PC-9 (cell line): ENCODE results near the gene SRSF1. TPM values are rescaled to one million over a fixed set of nuclear protein-coding genes. Genes with fewer than 3 reads are reported as not detected.

Experiments
- BruUV-seq: library from RNA; stranded (reverse); fragments of 400-500 nt; replicated peaks from 2 replicates; lab custom pipeline; 2021; lab: Mats Ljungman, UMichigan
- CTCF ChIA-PET: fragments of 300-600 bp; sonication (Branson Sonifier 250); formaldehyde crosslinking; loops from one replicate; lab custom pipeline; 2022; ENCODE audit warnings: antibody characterized with exemption; lab: Charles Lee
- POLR2A ChIA-PET: fragments of 300-600 bp; sonication (Branson Sonifier 250); formaldehyde crosslinking; loops from one replicate; lab custom pipeline; 2022; ENCODE audit warnings: antibody characterized with exemption; ENCODE audit not compliant: unreplicated experiment; lab: Charles Lee
- DNase-seq, 2 experiments: peaks; one replicate each; pipeline versions ENCODE4 v3.0.0 to v3.0.0-alpha.2; 2015 to 2022; ENCODE audit warnings: mixed read lengths in 1 of 2
- H2AFZ ChIP-seq: fragments of 200-600 bp; sonication (generic); 2 replicates; pipeline ENCODE4 v1.8.1; 2017; ENCODE audit warnings: antibody characterized with exemption
- H3F3A ChIP-seq: fragments of 200-600 bp; sonication (generic); 2 replicates; pipeline ENCODE4 v1.8.1; 2017; ENCODE audit warnings: antibody characterized with exemption, mild to moderate bottlenecking, low read depth; ENCODE audit not compliant: insufficient read depth
- H3K27ac ChIP-seq: fragments of 200-600 bp; sonication (generic); 2 replicates; pipeline ENCODE4 v1.6.1; 2016; ENCODE audit warnings: mixed run types
- H3K27me3 ChIP-seq: fragments of 200-600 bp; sonication (generic); 2 replicates; pipeline ENCODE4 v1.6.1; 2016; ENCODE audit warnings: low read depth, mixed run types; ENCODE audit not compliant: insufficient read depth
- H3K36me3 ChIP-seq: fragments of 200-600 bp; sonication (generic); 2 replicates; pipeline ENCODE4 v1.6.1; 2016; ENCODE audit warnings: low read depth, mixed run types
- H3K4me1 ChIP-seq: fragments of 200-600 bp; sonication (generic); replicated peaks from 2 replicates; pipeline ENCODE4 v1.6.1; 2016; ENCODE audit warnings: mixed run types; ENCODE audit not compliant: insufficient read depth
- H3K4me2 ChIP-seq: fragments of 200-600 bp; sonication (generic); 2 replicates; pipeline ENCODE4 v1.6.1; 2017; ENCODE audit warnings: mixed run types
- H3K4me3 ChIP-seq: fragments of 200-600 bp; sonication (generic); 2 replicates; pipeline ENCODE4 v1.6.1; 2016; ENCODE audit warnings: mixed run types
- H3K79me2 ChIP-seq: fragments of 200-600 bp; sonication (generic); 2 replicates; pipeline ENCODE4 v1.6.1; 2017; ENCODE audit warnings: low read depth, mixed run types
- H3K9me2 ChIP-seq: fragments of 200-600 bp; sonication (generic); 2 replicates; pipeline ENCODE4 v1.8.1; 2017; ENCODE audit warnings: mild to moderate bottlenecking; ENCODE audit not compliant: insufficient read depth
- H3K9me3 ChIP-seq: fragments of 200-600 bp; sonication (generic); 2 replicates; pipeline ENCODE4 v1.8.1; 2016; ENCODE audit warnings: low read depth; ENCODE audit not compliant: insufficient read depth
- H4K20me1 ChIP-seq: fragments of 200-600 bp; sonication (generic); 2 replicates; pipeline ENCODE4 v1.8.1; 2017; ENCODE audit not compliant: insufficient read depth
- CTCF ChIP-seq: fragments of 200-600 bp; sonication (generic); conservative IDR thresholded peaks from 2 replicates; pipeline ENCODE4 v1.6.1; 2017; ENCODE audit warnings: mixed run types, antibody characterized with exemption, mild to moderate bottlenecking, moderate library complexity
- EZH2 ChIP-seq: fragments of 200-600 bp; sonication (generic); IDR thresholded peaks from 2 replicates; pipeline ENCODE4 v1.8.0; 2017; ENCODE audit warnings: antibody characterized with exemption, low read depth
- intact Hi-C: fragments of 100-400 bp; cut with micrococcal nuclease; formaldehyde crosslinking; loops from one replicate; pipeline ENCODE4 v1.10.0; 2022; ENCODE audit not compliant: unreplicated experiment
- total RNA-seq: library from RNA; stranded (reverse); gene quantifications from 2 replicates; pipeline ENCODE4 v1.2.3, GENCODE V29; 2021

The SRSF1 gene
- total RNA-seq, 1 experiment from 2014 or later: 278 TPM

GRCh38 chr17:58019521-58019920, 12.5 kb upstream of the SRSF1 start:
- Histone ChIP-seq H3K4me1 (peaks cover 28% of the 10 kb centered on the region), H3K27ac (no peak overlapping the region), H3K9me3 (no peaks in the 10 kb centered on the region), H3K36me3 (no peaks in the 10 kb centered on the region), H3K79me2 (no peaks in the 10 kb centered on the region), H4K20me1 (no peaks in the 10 kb centered on the region), H3F3A (peaks cover 36% of the 10 kb centered on the region), H3K27me3 (no peaks in the 10 kb centered on the region), H3K4me2 (no peak overlapping the region), H3K4me3 (no peak overlapping the region), H3K9me2 (no peaks in the 10 kb centered on the region), H2AFZ (no peak overlapping the region)
- BruUV-seq: no TSS peak
- ChIA-PET CTCF (no interaction called here), POLR2A (no interaction called here)
- no peak for DNase-seq
- intact Hi-C loops: no loop called here
- TF ChIP-seq EZH2: no peak
- no peak for TF ChIP-seq CTCF

GRCh38 chr17:58019039-58019438, 12.0 kb upstream of the SRSF1 start:
- Histone ChIP-seq H3K9me3 (no peaks in the 10 kb centered on the region), H4K20me1 (no peaks in the 10 kb centered on the region), H3K36me3 (no peaks in the 10 kb centered on the region), H3K9me2 (no peaks in the 10 kb centered on the region), H3F3A (peaks cover 33% of the 10 kb centered on the region), H3K79me2 (no peaks in the 10 kb centered on the region), H3K4me1 (peaks cover 28% of the 10 kb centered on the region), H2AFZ (no peak overlapping the region), H3K27ac (no peak overlapping the region), H3K4me3 (no peak overlapping the region), H3K27me3 (no peaks in the 10 kb centered on the region), H3K4me2 (no peak overlapping the region)
- TF ChIP-seq EZH2 (no peak), CTCF (no peak)
- intact Hi-C loops: no loop called here
- CTCF ChIA-PET: no interaction called here
- BruUV-seq: no TSS peak
- no peak for DNase-seq
- POLR2A ChIA-PET: no interaction called here

GRCh38 chr17:58010067-58010799, 3.2 kb upstream of the SRSF1 start:
- Histone ChIP-seq H2AFZ (no peak overlapping the region), H3K4me3 (no peak overlapping the region), H3K79me2 (peaks cover 35% of the 10 kb centered on the region), H3K4me2 (no peak overlapping the region), H3K27me3 (no peaks in the 10 kb centered on the region), H3K36me3 (peaks cover 9% of the 10 kb centered on the region), H3F3A (peaks cover 24% of the 10 kb centered on the region; the same call in 1 of the 2 replicates), H3K9me3 (no peaks in the 10 kb centered on the region), H3K9me2 (no peaks in the 10 kb centered on the region), H3K4me1 (peaks cover 13% of the 10 kb centered on the region), H4K20me1 (peaks cover 10% of the 10 kb centered on the region), H3K27ac (no peak overlapping the region)
- intact Hi-C loops: no loop called here
- no peak for DNase-seq
- ChIA-PET POLR2A (interaction anchor here (0.8 kb wide), 1 partner anchor 157 kb away, joined by 9 read pairs; no protein-coding TSS in a partner anchor), CTCF (no interaction called here)
- no TSS peak for BruUV-seq
- TF ChIP-seq EZH2: no peak
- no peak for TF ChIP-seq CTCF
